Measurements from ENCODE around the gene PLS3.
"Not testable (repeated sequence)": the region's sequence is repeated elsewhere in the genome, so short reads cannot be mapped to it uniquely, and the experiment has no call there.

PLS3 gene

GRCh38 chrX:115642311-115642710 is 81.3 kb downstream of the PLS3 start:
- no peak for DNase-seq (ENCODE audit: low read depth)
- no peak overlapping the region for H3K4me3 ChIP-seq (ENCODE audit: control insufficient read depth, low read depth, low read length)
- TF ChIP-seq CTCF (conservative IDR thresholded peaks at IDR 0.05; ENCODE audit: control insufficient read depth, insufficient read depth, low read depth, low read length): no peak

GRCh38 chrX:115642895-115643530 is 82.0 kb downstream of the PLS3 start:
- DNase-seq (ENCODE audit: low read depth): peak; percentile 84
- peak; percentile 92 for TF ChIP-seq CTCF (conservative IDR thresholded peaks at IDR 0.05; ENCODE audit: control insufficient read depth, insufficient read depth, low read depth, low read length)
- no peak overlapping the region for H3K4me3 ChIP-seq (ENCODE audit: control insufficient read depth, low read depth, low read length)

GRCh38 chrX:115644397-115644796 is 83.4 kb downstream of the PLS3 start:
- DNase-seq (ENCODE audit: low read depth); H3K4me3 ChIP-seq (ENCODE audit: control insufficient read depth, low read depth, low read length): not testable (repeated sequence)

GRCh38 chrX:115649461-115650063 is 88.6 kb downstream of the PLS3 start:
- no peak for TF ChIP-seq CTCF (conservative IDR thresholded peaks at IDR 0.05; ENCODE audit: control insufficient read depth, insufficient read depth, low read depth, low read length)
- no peak overlapping the region for H3K4me3 ChIP-seq (ENCODE audit: control insufficient read depth, low read depth, low read length)
- DNase-seq (ENCODE audit: low read depth): no peak

GRCh38 chrX:115650449-115650848 is 89.5 kb downstream of the PLS3 start:
- DNase-seq (ENCODE audit: low read depth): no peak
- H3K4me3 ChIP-seq (ENCODE audit: control insufficient read depth, low read depth, low read length): no peak overlapping the region
- TF ChIP-seq CTCF (conservative IDR thresholded peaks at IDR 0.05; ENCODE audit: control insufficient read depth, insufficient read depth, low read depth, low read length): no peak

GRCh38 chrX:115650916-115651315 is 89.9 kb downstream of the PLS3 start:
- peak; percentile 77 for TF ChIP-seq CTCF (conservative IDR thresholded peaks at IDR 0.05; ENCODE audit: control insufficient read depth, insufficient read depth, low read depth, low read length)
- H3K4me3 ChIP-seq (ENCODE audit: control insufficient read depth, low read depth, low read length): no peak overlapping the region
- DNase-seq (ENCODE audit: low read depth): peak; percentile 56

- no peak overlapping the region for H3K4me3 ChIP-seq (ENCODE audit: control insufficient read depth, low read depth, low read length)
Measured at GRCh38 chrX:115652221-115652620, 91.2 kb downstream of the PLS3 start.

More at GRCh38 chrX:115652221-115652620, 91.2 kb downstream of the PLS3 start:
- no peak for TF ChIP-seq CTCF (conservative IDR thresholded peaks at IDR 0.05; ENCODE audit: control insufficient read depth, insufficient read depth, low read depth, low read length)
- no peak for DNase-seq (ENCODE audit: low read depth)

Data from fibroblast of mammary gland (primary cell).